SJCRH30 (cell line): ENCODE data around the gene RPTOR. TPM values are rescaled to one million over a fixed set of nuclear protein-coding genes. Genes with fewer than 3 reads are reported as not detected.

ENCODE experiments used
- DNase-seq, 2 experiments: peaks; one replicate each; pipeline ENCODE4 v3.0.0-alpha.2; 2015 to 2020
- H3K27ac ChIP-seq: fragments of 250-450 bp; sonication (Bioruptor Pico); 2 replicates; pipeline ENCODE4 v1.5.1; 2020; ENCODE audit warnings: mild to moderate bottlenecking, moderate library complexity
- H3K27me3 ChIP-seq: fragments of 250-450 bp; sonication (Bioruptor Pico); 2 replicates; pipeline ENCODE4 v1.5.1; 2020; ENCODE audit warnings: mild to moderate bottlenecking, moderate library complexity
- H3K36me3 ChIP-seq: fragments of 250-450 bp; sonication (Bioruptor Pico); 2 replicates; pipeline ENCODE4 v1.5.1; 2020; ENCODE audit warnings: mild to moderate bottlenecking, moderate library complexity
- H3K4me1 ChIP-seq: fragments of 250-450 bp; sonication (Bioruptor Pico); 2 replicates; pipeline ENCODE4 v1.5.1; 2020; ENCODE audit warnings: mild to moderate bottlenecking, moderate library complexity
- H3K4me3 ChIP-seq: fragments of 250-450 bp; sonication (Bioruptor Pico); 2 replicates; pipeline ENCODE4 v1.5.1; 2020; ENCODE audit warnings: mild to moderate bottlenecking, moderate library complexity
- H3K9me3 ChIP-seq: fragments of 250-450 bp; sonication (Bioruptor Pico); replicated peaks from 2 replicates; pipeline ENCODE4 v1.5.1; 2020; ENCODE audit warnings: mild to moderate bottlenecking, moderate library complexity
- total RNA-seq: library from RNA; depleted of rRNA; stranded (reverse); fragments of >200 nt; shearing (Covaris generic); gene quantifications from 2 replicates; pipeline ENCODE4 v1.2.3, GENCODE V29; 2014

RPTOR gene
- total RNA-seq, 1 experiment from 2014 or later = 43.6 TPM

- Histone ChIP-seq H3K27me3 (no peaks in the 10 kb centered on the region), H3K4me1 (peaks cover 16% of the 10 kb centered on the region), H3K4me3 (no peak overlapping the region), H3K9me3 (no peaks in the 10 kb centered on the region), H3K36me3 (peaks cover 4% of the 10 kb centered on the region; the same call in 1 of the 2 replicates), H3K27ac (peak overlapping the region; percentile 21)
- DNase-seq = peak; percentile 51 to 54
Measured at GRCh38 chr17:80827646-80828643, 283.3 kb downstream of the RPTOR start.

GRCh38 chr17:80829166-80829813, 284.7 kb downstream of the RPTOR start:
- Histone ChIP-seq H3K27me3 (no peaks in the 10 kb centered on the region), H3K4me1 (peaks cover 23% of the 10 kb centered on the region), H3K4me3 (no peak overlapping the region), H3K27ac (no peak overlapping the region), H3K9me3 (no peaks in the 10 kb centered on the region), H3K36me3 (no peaks in the 10 kb centered on the region)
- DNase-seq = no peak

- no peak for DNase-seq
- Histone ChIP-seq H3K36me3 (no peaks in the 10 kb centered on the region), H3K4me3 (no peak overlapping the region), H3K4me1 (peaks cover 23% of the 10 kb centered on the region), H3K27ac (no peak overlapping the region), H3K27me3 (no peaks in the 10 kb centered on the region), H3K9me3 (no peaks in the 10 kb centered on the region)
Measured at GRCh38 chr17:80830020-80830780, 285.6 kb downstream of the RPTOR start.

- Histone ChIP-seq H3K27ac (no peak overlapping the region), H3K4me1 (peaks cover 23% of the 10 kb centered on the region), H3K36me3 (no peaks in the 10 kb centered on the region), H3K4me3 (no peak overlapping the region), H3K27me3 (no peaks in the 10 kb centered on the region), H3K9me3 (no peaks in the 10 kb centered on the region)
- no peak for DNase-seq
Measured at GRCh38 chr17:80831491-80831890, 286.9 kb downstream of the RPTOR start.

GRCh38 chr17:80832266-80832676, 287.6 kb downstream of the RPTOR start:
- DNase-seq = peak; percentile 90 to 92
- Histone ChIP-seq H3K36me3 (no peaks in the 10 kb centered on the region), H3K27me3 (no peaks in the 10 kb centered on the region), H3K27ac (peak overlapping the region; percentile 89), H3K4me1 (peaks cover 20% of the 10 kb centered on the region), H3K9me3 (no peaks in the 10 kb centered on the region), H3K4me3 (peak overlapping the region; percentile 52)

GRCh38 chr17:80832888-80833583, 288.4 kb downstream of the RPTOR start:
- H3K27me3 ChIP-seq = no peaks in the 10 kb centered on the region
- peak overlapping the region; percentile 52 for H3K4me3 ChIP-seq
- H3K27ac ChIP-seq = peak overlapping the region; percentile 89
- H3K4me1 ChIP-seq = peaks cover 14% of the 10 kb centered on the region
- H3K9me3 ChIP-seq = no peaks in the 10 kb centered on the region
- peak; percentile 100 for DNase-seq
- H3K36me3 ChIP-seq = no peaks in the 10 kb centered on the region

GRCh38 chr17:80833952-80834892, 289.6 kb downstream of the RPTOR start:
- DNase-seq = no peak
- Histone ChIP-seq H3K27ac (no peak overlapping the region; the same call in 1 of the 2 replicates), H3K27me3 (no peaks in the 10 kb centered on the region), H3K36me3 (no peaks in the 10 kb centered on the region), H3K4me1 (peaks cover 14% of the 10 kb centered on the region), H3K4me3 (no peak overlapping the region), H3K9me3 (no peaks in the 10 kb centered on the region)

GRCh38 chr17:80834893-80835275, 290.2 kb downstream of the RPTOR start:
- Histone ChIP-seq H3K27me3 (no peaks in the 10 kb centered on the region), H3K27ac (no peak overlapping the region), H3K4me1 (peaks cover 14% of the 10 kb centered on the region), H3K36me3 (0 out of 2 replicates have a peak, but pooled peaks cover 3% of the 10 kb centered on the region), H3K4me3 (no peak overlapping the region), H3K9me3 (no peaks in the 10 kb centered on the region)
- DNase-seq = no peak

GRCh38 chr17:80835816-80836657, 291.4 kb downstream of the RPTOR start:
- Histone ChIP-seq H3K36me3 (0 out of 2 replicates have a peak, but pooled peaks cover 4% of the 10 kb centered on the region), H3K4me1 (peaks cover 14% of the 10 kb centered on the region), H3K4me3 (no peak overlapping the region), H3K27ac (no peak overlapping the region), H3K9me3 (no peaks in the 10 kb centered on the region), H3K27me3 (no peaks in the 10 kb centered on the region)
- no peak for DNase-seq

GRCh38 chr17:80836658-80836965, 292.0 kb downstream of the RPTOR start:
- no peak for DNase-seq
- peaks cover 14% of the 10 kb centered on the region for H3K4me1 ChIP-seq
- no peaks in the 10 kb centered on the region for H3K9me3 ChIP-seq
- H3K4me3 ChIP-seq = no peak overlapping the region
- 0 out of 2 replicates have a peak, but pooled peaks cover 4% of the 10 kb centered on the region for H3K36me3 ChIP-seq
- H3K27ac ChIP-seq = no peak overlapping the region
- H3K27me3 ChIP-seq = no peaks in the 10 kb centered on the region

- Histone ChIP-seq H3K27me3 (no peaks in the 10 kb centered on the region), H3K27ac (no peak overlapping the region), H3K36me3 (0 out of 2 replicates have a peak, but pooled peaks cover 4% of the 10 kb centered on the region), H3K9me3 (no peaks in the 10 kb centered on the region), H3K4me3 (no peak overlapping the region), H3K4me1 (peaks cover 14% of the 10 kb centered on the region)
- DNase-seq = no peak
Measured at GRCh38 chr17:80836971-80837481, 292.4 kb downstream of the RPTOR start.

GRCh38 chr17:80837711-80838110, 293.1 kb downstream of the RPTOR start:
- Histone ChIP-seq H3K4me1 (peaks cover 7% of the 10 kb centered on the region), H3K36me3 (peaks cover 8% of the 10 kb centered on the region; the same call in 1 of the 2 replicates), H3K27me3 (no peaks in the 10 kb centered on the region), H3K4me3 (no peak overlapping the region), H3K9me3 (no peaks in the 10 kb centered on the region), H3K27ac (no peak overlapping the region)
- DNase-seq = no peak
